Activated CD4-positive, alpha-beta T cell treated with anti-CD3 and anti-CD28 coated beads, Interleukin-2, amount 10 ng/mL, durations not matched to agents 7 days and 5 days (primary cell): ENCODE results near the gene DLK1. TPM values are rescaled to one million over a fixed set of nuclear protein-coding genes. Genes with fewer than 3 reads are reported as not detected.
A peak's percentile ranks its signal among the peaks of the same experiment; 100 is the strongest.

ENCODE experiments used
- CTCF ChIA-PET: fragments of 350-600 bp; sonication (Branson Sonifier 250); formaldehyde crosslinking; loops from one replicate; lab custom pipeline; 2021; ENCODE audit warnings: antibody characterized with exemption; lab: Charles Lee
- POLR2A ChIA-PET: fragments of 350-600 bp; sonication (Branson Sonifier 250); formaldehyde crosslinking; loops from one replicate; lab custom pipeline; 2021; ENCODE audit warnings: antibody characterized with exemption; lab: Charles Lee
- DNase-seq: peaks from one replicate; pipeline ENCODE4 v3.0.0-alpha.2; 2020
- H3K27ac Mint-ChIP-seq: one replicate; pipeline ENCODE4 v1.8.0; 2021; ENCODE audit warnings: mild to moderate bottlenecking, moderate library complexity, mixed read lengths
- H3K27me3 Mint-ChIP-seq: one replicate; pipeline ENCODE4 v1.8.0; 2021; ENCODE audit warnings: mixed read lengths
- H3K36me3 Mint-ChIP-seq: one replicate; pipeline ENCODE4 v1.8.0; 2021; ENCODE audit warnings: low read depth, mixed read lengths
- H3K4me1 Mint-ChIP-seq: one replicate; pipeline ENCODE4 v1.8.0; 2021; ENCODE audit warnings: mixed read lengths
- H3K4me3 Mint-ChIP-seq: one replicate; pipeline ENCODE4 v1.8.0; 2021; ENCODE audit warnings: mild to moderate bottlenecking, moderate library complexity, mixed read lengths
- H3K9me3 Mint-ChIP-seq: one replicate; pipeline ENCODE4 v1.8.0; 2021; ENCODE audit warnings: mixed read lengths
- total RNA-seq, 2 experiments: library from RNA; stranded (reverse); gene quantifications; one replicate each; pipeline ENCODE4 v1.2.3, GENCODE V29; 2021

DLK1 gene
- total RNA-seq, 2 experiments from 2014 or later, result not detected

DNA sequence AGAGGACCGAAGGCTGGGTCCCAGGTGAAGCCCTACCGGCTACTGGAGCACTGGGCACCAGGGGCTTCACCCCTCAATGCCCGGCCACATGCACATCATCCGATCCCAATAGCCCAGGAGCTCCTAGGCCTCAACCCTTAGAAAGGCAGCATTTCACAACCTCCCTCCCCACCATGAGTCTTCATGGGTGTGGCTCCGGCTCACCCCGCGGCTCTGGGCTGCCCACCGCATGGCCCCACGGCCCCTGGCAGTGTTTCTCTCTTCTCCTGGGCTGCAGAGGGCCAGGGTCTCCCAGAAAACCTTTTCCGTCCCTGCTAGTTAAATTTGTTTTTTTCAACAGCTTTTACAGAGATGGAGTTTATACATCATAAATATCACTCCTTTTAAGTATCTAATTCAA lies 28.6 kb upstream of the DLK1 start:
- no peak overlapping the region for H3K4me3 Mint-ChIP-seq
- no peaks in the 10 kb centered on the region for H3K4me1 Mint-ChIP-seq
- POLR2A ChIA-PET, result no interaction called here
- no peak overlapping the region for H3K27ac Mint-ChIP-seq
- DNase-seq, result no peak
- no peaks in the 10 kb centered on the region for H3K9me3 Mint-ChIP-seq
- no peaks in the 10 kb centered on the region for H3K27me3 Mint-ChIP-seq
- no peaks in the 10 kb centered on the region for H3K36me3 Mint-ChIP-seq
- CTCF ChIA-PET, result interaction anchor here (1.2 kb wide), 1 partner anchor 8 kb away, joined by 3 read pairs; no protein-coding TSS in a partner anchor

DNA sequence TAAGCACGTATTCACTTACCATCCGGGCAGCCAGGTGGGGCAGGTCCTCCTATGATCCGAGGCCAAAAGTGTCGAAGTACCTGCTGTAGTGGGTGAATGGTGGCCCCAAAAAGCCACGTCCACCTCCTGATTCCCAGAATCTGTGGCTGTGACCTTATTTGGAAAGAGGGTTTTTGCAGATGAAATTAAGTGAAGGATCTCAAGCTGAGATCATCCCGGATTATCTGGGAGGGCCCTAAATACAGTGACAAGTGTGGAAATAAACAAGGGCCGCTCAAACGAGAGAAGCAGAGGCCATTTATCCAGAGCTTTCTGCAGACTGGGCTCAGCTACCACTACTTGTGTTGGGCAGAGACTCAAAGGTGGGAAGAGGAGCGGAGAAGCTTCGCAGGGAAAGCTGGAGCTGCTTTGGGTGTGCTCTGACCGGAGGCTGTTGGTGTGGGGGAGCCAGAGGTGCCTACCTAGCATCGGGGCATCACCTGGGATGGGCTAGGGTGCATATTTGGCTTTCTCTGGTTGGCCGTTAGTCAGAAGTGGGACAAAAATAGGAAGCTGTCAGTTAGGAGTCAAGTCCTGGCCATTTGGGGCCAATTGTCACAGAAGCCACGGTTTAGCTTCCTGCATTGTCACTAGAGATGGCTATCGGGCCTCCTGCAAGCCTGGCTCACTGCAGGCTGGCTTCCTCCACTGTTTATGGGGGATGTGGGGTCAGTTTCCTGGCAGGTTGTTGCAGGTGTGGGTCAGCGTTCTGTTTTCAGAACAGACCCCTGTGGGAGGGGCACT lies 27.8 kb upstream of the DLK1 start:
- Mint-ChIP-seq H3K27me3 (no peaks in the 10 kb centered on the region), H3K27ac (no peak overlapping the region), H3K4me1 (no peaks in the 10 kb centered on the region), H3K9me3 (no peaks in the 10 kb centered on the region), H3K4me3 (no peak overlapping the region), H3K36me3 (no peaks in the 10 kb centered on the region)
- DNase-seq, result no peak
- ChIA-PET CTCF (interaction anchor here (0.5 to 1.2 kb wide), 2 partner anchors 9 to 98 kb away, joined by 3 read pairs; no protein-coding TSS in a partner anchor), POLR2A (no interaction called here)

DNA sequence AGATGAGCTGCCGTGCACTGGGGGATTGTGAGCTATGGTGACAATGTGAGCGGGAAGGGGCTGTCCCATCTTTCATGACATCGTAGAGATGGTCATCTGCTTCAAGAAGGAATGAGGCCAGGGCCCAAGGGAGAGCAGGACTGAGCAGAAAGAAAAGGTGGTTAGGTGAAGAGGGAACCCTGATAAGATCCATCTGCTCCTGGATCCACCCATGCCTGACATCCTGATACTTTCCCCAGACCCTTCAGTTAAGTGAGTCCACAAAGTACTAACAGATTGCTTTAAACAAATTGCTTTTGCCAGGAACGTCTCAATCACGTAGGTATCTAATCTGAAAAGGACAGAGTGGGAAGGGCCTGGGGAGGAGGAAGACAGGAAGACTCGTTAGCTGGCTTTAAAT lies 25.4 kb upstream of the DLK1 start:
- H3K4me1 Mint-ChIP-seq, result no peaks in the 10 kb centered on the region
- H3K27me3 Mint-ChIP-seq, result no peaks in the 10 kb centered on the region
- H3K9me3 Mint-ChIP-seq, result no peaks in the 10 kb centered on the region
- ChIA-PET POLR2A (no interaction called here), CTCF (no interaction called here)
- DNase-seq, result no peak
- H3K27ac Mint-ChIP-seq, result no peak overlapping the region
- no peaks in the 10 kb centered on the region for H3K36me3 Mint-ChIP-seq
- H3K4me3 Mint-ChIP-seq, result no peak overlapping the region

DNA sequence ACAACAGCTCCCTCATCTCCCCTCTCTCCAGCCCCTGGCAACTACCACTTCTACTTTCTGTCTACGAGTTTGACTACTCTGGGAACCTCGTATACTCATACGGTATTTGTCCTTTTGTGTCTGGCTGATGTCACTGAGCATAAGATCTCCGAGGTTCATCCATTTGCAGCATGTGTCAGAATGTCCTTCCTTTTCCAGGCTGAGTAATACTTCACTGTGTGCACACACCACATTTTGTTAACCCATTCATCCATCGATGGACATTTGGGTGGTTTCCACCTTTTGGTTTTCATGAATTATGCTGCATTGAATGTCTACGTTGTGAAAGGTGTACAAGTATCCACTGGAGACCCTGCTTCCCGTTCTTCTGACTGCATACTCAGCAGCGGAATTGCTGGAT lies 24.1 kb upstream of the DLK1 start:
- H3K9me3 Mint-ChIP-seq, result no peaks in the 10 kb centered on the region
- no peaks in the 10 kb centered on the region for H3K36me3 Mint-ChIP-seq
- DNase-seq, result no peak
- peaks cover 4% of the 10 kb centered on the region for H3K27me3 Mint-ChIP-seq
- no peaks in the 10 kb centered on the region for H3K4me1 Mint-ChIP-seq
- H3K4me3 Mint-ChIP-seq, result no peak overlapping the region
- POLR2A ChIA-PET, result interaction anchor here (0.6 kb wide), 1 partner anchor 539 kb away, joined by 3 read pairs; no protein-coding TSS in a partner anchor
- CTCF ChIA-PET, result no interaction called here
- H3K27ac Mint-ChIP-seq, result no peak overlapping the region

DNA sequence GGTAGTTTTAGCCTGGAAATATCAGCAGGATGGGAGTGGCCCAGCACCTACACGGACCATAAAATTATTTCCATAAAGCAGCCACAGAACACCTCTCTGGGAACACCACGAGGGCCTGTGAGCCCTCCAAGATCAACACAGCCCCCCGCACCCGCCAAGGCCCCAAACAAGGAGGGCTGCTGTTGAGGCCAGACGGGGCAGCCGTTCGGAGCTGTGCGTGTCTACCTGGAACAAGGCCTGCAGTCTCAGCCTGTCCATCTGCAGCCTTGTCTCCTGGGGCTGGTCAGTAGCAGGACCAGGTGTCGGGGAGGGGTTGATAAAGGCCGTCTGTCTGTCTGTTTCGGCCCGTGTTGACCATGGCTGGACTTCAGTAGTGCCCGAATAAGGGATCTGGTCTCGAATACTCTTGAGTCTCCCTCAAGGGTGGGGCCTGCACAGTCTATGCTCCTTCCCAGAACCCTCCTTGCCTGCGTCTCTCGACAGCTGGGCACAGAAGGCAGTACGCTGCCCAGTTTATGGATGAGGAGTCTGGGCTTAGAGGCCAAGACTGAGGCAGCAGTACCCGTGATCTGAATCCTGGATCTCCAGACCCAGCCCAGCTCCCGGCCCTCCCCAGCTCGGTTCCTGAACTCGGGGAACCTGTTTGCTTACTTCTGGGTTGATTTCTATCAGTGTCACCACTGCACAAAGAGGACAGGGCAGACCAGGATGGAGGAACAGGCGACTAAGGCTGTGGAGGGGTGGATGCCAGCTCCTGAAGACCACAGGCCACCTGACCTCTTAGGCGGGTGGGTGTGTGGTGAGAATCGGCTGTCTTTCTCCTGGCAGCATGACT lies 23.1 kb upstream of the DLK1 start:
- no peak overlapping the region for H3K4me3 Mint-ChIP-seq
- H3K4me1 Mint-ChIP-seq, result no peaks in the 10 kb centered on the region
- H3K9me3 Mint-ChIP-seq, result no peaks in the 10 kb centered on the region
- CTCF ChIA-PET, result no interaction called here
- no peak for DNase-seq
- H3K27me3 Mint-ChIP-seq, result peaks cover 4% of the 10 kb centered on the region
- no peaks in the 10 kb centered on the region for H3K36me3 Mint-ChIP-seq
- POLR2A ChIA-PET, result no interaction called here
- no peak overlapping the region for H3K27ac Mint-ChIP-seq

DNA sequence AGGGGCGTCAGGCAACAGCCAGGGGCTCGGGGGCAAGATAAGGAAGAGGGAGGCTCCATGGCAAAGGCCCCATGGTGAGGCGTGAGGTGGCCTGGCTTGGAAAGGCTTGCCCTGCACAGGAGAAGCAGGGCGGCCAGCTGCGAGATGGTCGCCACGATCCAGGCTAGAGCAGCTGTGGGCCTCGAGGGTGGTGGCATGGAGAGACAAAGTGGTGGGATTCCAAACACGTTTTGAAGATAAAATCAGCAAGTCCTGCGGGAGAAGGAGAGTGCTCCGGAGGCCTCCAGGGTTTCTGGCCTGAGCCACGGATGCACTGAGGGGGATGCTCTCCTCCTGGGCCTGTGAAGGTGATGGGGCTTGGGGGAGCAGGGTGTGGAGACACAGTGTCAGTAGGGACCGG lies 20.5 kb upstream of the DLK1 start:
- no peak for DNase-seq
- H3K4me3 Mint-ChIP-seq, result no peak overlapping the region
- peaks cover 9% of the 10 kb centered on the region for H3K27me3 Mint-ChIP-seq
- no peak overlapping the region for H3K27ac Mint-ChIP-seq
- ChIA-PET POLR2A (no interaction called here), CTCF (no interaction called here)
- H3K9me3 Mint-ChIP-seq, result no peaks in the 10 kb centered on the region
- no peaks in the 10 kb centered on the region for H3K36me3 Mint-ChIP-seq
- H3K4me1 Mint-ChIP-seq, result no peaks in the 10 kb centered on the region

DNA sequence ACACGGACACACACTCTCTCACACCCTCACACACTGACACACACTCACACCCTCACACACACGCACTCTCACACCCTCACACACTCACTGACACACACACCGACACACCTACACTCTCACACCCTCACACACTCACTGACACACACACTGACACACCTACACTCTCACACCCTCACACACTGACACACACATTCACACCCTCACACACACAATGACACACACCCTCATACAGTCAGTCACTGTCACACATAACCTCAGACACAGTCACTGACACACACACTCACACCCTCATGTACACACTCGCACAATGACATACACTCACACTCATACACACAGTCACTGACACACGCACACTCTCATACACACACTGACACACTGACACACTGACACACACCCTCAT lies 19.8 kb upstream of the DLK1 start:
- Mint-ChIP-seq H3K4me3 (no peak overlapping the region), H3K27ac (no peak overlapping the region), H3K27me3 (peaks cover 9% of the 10 kb centered on the region), H3K36me3 (no peaks in the 10 kb centered on the region), H3K4me1 (no peaks in the 10 kb centered on the region), H3K9me3 (no peaks in the 10 kb centered on the region)
- ChIA-PET POLR2A (no interaction called here), CTCF (no interaction called here)
- no peak for DNase-seq

DNA sequence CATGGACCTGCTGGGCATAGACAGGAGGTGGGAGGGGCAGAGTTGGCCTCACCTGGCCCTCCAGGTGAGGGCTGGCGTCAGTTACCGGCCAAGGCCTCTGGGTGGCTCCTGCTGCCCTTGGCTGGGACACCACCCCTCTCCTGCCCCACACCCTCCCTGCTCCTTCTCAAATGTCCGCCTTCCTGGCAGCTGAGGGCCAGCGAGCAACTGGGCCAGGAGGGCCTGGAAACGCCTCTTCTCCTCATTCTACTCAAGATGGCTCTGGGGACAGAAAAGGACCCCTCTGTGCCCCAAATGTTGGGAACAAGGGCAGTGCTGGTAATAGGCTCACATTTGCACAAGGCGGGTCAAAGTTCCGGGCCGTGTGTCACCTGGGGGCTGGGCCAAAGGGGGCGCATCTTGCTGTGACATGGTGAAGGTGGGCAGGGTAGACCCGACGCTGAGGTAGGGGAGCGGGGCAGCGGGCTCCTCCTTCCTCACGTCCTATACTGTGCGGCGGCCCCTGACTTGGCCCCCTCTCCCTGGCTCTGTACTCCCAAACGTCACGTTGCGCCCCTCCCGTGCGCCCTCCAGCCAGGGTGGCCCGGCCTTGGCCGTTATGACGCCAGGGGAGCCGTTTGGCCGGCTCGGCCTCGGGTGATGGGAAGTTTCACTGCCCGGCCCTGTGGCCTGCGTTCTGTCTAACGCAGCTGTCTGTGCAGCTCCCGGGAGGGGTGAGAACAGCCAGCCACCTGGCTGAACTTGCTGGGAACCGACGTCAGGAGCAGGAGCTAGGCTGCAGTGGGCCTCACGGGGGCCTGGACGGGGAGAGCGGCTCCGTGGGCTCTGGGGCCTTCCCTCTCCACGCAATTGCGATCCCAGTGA lies 18.0 kb upstream of the DLK1 start:
- POLR2A ChIA-PET, result no interaction called here
- H3K27me3 Mint-ChIP-seq, result peaks cover 10% of the 10 kb centered on the region
- no peaks in the 10 kb centered on the region for H3K36me3 Mint-ChIP-seq
- no peak overlapping the region for H3K4me3 Mint-ChIP-seq
- no peaks in the 10 kb centered on the region for H3K9me3 Mint-ChIP-seq
- CTCF ChIA-PET, result no interaction called here
- H3K27ac Mint-ChIP-seq, result no peak overlapping the region
- H3K4me1 Mint-ChIP-seq, result no peaks in the 10 kb centered on the region
- no peak for DNase-seq

DNA sequence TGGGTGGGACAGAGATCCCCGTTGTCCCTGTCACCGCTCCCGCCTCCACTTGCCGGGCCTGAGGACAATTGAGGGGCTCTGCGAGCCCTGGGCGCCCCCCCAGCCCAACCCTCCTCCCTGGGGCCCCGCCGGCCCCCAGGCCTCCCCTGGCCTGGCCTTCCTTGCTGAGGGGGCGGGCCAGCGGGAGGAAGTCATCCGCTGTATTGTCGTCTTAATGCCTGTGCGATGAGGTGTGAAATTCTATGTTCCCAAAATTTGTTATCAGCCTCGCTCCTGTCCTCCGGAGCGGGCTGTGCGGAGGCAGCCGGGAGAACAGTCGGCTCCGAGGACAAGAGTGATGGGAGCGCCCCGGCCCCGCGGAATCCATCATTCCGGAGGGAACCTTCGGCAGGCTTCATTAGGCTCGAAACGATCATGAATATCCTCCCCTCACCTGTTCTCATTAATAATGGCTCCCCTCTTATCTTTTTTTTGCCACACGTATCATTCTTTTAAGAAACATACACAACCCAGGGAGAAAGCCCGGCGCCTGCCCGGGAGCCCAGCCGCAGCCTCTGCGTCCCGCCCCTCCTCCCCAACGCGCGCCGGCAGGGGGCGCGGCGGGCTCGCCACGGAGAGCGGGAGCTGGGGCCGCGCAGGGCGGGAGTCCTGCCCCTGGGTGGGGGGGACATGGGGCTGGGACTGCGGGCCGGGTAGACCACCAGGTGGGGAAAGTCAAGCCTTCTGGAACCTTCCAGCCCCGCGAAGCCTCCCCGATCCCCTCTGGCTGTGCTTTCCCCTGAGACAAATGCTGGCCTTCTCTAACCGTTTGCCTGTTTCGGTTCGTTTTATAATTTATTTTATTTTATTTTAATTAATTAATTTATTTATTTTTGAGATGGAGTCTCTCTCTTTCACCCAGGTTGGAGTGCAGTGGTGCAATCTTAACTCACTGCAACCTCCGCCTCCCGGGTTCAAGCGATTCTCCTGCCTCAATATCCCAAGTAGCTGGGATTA lies 17.1 kb upstream of the DLK1 start:
- POLR2A ChIA-PET, result no interaction called here

DNA sequence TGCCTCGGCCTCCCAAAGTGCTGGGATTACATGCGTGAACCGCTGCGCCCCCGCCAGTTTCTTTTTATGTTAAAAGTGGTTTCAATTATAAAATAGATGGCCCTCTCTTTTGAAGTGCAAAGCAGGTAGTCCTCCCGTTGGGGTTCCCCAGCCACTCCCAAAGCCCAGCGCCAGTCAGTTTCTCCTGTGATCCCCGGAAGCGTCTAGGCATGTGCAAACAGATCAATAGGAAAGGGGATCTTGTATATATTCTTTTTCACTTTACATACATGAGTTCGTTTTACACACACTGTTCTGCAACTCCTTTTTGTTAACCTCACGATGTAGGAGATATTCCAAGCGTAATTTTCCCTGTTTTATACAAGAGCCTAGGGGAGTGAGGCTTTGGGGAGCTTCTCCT lies 16.3 kb upstream of the DLK1 start:
- Mint-ChIP-seq H3K36me3 (no peaks in the 10 kb centered on the region), H3K4me3 (no peak overlapping the region), H3K4me1 (no peaks in the 10 kb centered on the region), H3K9me3 (no peaks in the 10 kb centered on the region), H3K27me3 (peaks cover 11% of the 10 kb centered on the region), H3K27ac (no peak overlapping the region)
- CTCF ChIA-PET, result interaction anchor here (0.6 kb wide), 1 partner anchor 975 kb away, joined by 3 read pairs; no protein-coding TSS in a partner anchor
- POLR2A ChIA-PET, result no interaction called here
- DNase-seq, result no peak

More for the DNA sequence above, 17.1 kb upstream of the DLK1 start:
- DNase-seq, result peak; percentile 18
- H3K9me3 Mint-ChIP-seq, result no peaks in the 10 kb centered on the region
- peaks cover 11% of the 10 kb centered on the region for H3K27me3 Mint-ChIP-seq
- no peaks in the 10 kb centered on the region for H3K36me3 Mint-ChIP-seq
- H3K4me1 Mint-ChIP-seq, result no peaks in the 10 kb centered on the region
- peak overlapping the region; percentile 50 for H3K27ac Mint-ChIP-seq
- no peak overlapping the region for H3K4me3 Mint-ChIP-seq
- CTCF ChIA-PET, result interaction anchor here (0.6 kb wide), 1 partner anchor 975 kb away, joined by 3 read pairs; no protein-coding TSS in a partner anchor

DNA sequence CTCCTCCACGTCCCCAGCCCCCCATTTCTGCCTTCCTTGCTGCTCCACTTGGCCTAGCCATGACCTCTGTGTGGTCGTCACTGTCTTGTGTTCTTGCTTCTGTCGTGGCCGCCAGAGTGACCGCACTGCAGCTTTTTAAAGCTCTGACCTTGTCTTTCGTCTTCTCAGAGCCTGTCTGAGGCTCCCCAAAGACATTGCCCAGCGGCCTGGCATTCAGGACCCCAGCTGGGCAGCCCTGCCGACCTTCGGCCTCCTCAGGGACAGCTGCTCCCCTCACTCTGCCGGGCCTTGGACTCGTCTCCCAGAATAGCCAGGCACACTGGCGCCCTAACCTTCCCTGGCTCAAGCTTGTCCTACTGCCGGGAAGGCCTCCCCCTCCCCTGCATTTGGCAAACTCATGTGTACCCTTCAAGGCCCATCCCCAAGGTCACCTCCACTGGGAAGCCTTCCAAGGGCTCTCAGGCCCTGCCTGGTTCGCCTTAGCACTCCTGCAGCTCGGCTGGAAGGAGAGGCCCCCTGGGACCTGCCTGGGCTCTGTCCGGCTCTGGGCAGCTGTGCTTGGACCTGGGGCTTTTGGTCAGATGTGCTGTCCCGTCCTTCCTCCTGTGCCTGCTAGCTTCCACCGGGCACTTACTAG lies 15.7 kb upstream of the DLK1 start:
- no peak overlapping the region for H3K27ac Mint-ChIP-seq
- ChIA-PET POLR2A (no interaction called here), CTCF (interaction anchor here (0.6 kb wide), 1 partner anchor 974 kb away, joined by 3 read pairs; no protein-coding TSS in a partner anchor)
- no peaks in the 10 kb centered on the region for H3K9me3 Mint-ChIP-seq
- H3K4me1 Mint-ChIP-seq, result no peaks in the 10 kb centered on the region
- H3K4me3 Mint-ChIP-seq, result no peak overlapping the region
- peaks cover 11% of the 10 kb centered on the region for H3K27me3 Mint-ChIP-seq
- DNase-seq, result no peak
- H3K36me3 Mint-ChIP-seq, result no peaks in the 10 kb centered on the region
